Tibial nerve (tissue), 3 donors: Measurements from ENCODE around the gene SLC7A6.

Source experiments
- POLR2A ChIP-seq, 2 donors: fragments of 450-650 bp; IDR thresholded peaks; one replicate each; pipeline ENCODE4 v1.6.1; 2017; ENCODE audit warnings: antibody characterized with exemption in 2 of 2, mild to moderate bottlenecking in 2 of 2, moderate library complexity in 2 of 2
- TF ChIP-seq, protein P1 (sequence below), 5 experiments: fragments of 200-600 bp in 3 of 5; fragments of 450-650 bp in 2 of 5; sonication (generic) in 3 of 5; IDR thresholded peaks; one replicate each; pipeline ENCODE4 v1.5.1; 2016 to 2019; ENCODE audit warnings: antibody characterized with exemption in 5 of 5, mild to moderate bottlenecking in 3 of 5, moderate library complexity in 2 of 5

DNA sequence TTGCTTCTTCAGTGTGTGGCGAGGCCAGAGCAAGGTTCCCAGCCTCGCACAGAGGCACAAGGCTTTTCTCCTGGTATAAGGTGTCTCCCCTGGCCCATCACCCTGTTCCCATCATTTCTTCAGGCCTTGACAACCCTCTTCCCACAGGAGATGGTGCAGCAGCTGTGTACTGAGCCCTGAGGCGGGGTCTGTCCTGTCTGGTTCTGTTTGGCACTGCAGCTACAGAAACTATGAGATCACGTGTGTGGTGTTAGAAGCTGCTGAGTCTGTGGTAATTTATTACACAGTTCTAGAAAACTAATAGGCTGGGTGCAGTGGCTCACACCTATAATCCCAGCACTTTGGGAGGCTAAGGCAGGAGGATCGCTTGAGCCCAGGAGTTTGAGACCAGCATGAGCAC lies 11.9 kb upstream of the SLC7A6 start:
- TF ChIP-seq, protein P1, sequence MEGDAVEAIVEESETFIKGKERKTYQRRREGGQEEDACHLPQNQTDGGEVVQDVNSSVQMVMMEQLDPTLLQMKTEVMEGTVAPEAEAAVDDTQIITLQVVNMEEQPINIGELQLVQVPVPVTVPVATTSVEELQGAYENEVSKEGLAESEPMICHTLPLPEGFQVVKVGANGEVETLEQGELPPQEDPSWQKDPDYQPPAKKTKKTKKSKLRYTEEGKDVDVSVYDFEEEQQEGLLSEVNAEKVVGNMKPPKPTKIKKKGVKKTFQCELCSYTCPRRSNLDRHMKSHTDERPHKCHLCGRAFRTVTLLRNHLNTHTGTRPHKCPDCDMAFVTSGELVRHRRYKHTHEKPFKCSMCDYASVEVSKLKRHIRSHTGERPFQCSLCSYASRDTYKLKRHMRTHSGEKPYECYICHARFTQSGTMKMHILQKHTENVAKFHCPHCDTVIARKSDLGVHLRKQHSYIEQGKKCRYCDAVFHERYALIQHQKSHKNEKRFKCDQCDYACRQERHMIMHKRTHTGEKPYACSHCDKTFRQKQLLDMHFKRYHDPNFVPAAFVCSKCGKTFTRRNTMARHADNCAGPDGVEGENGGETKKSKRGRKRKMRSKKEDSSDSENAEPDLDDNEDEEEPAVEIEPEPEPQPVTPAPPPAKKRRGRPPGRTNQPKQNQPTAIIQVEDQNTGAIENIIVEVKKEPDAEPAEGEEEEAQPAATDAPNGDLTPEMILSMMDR (IDR thresholded peaks at IDR 0.05), result no peak
- TF ChIP-seq POLR2A (IDR thresholded peaks at IDR 0.05), result no peak
